ENCODE results near the gene NUFIP2. TPM values are rescaled to one million over a fixed set of nuclear protein-coding genes. Genes with fewer than 3 reads are reported as not detected.
"Not testable (repeated sequence)": the region's sequence is repeated elsewhere in the genome, so short reads cannot be mapped to it uniquely, and the experiment has no call there.

The NUFIP2 gene
- 10 to 100 TPM; 19.8 to 40.8 (median 25.4) TPM for total RNA-seq

GRCh38 chr17:29293890-29294579 lies at the start of gene NUFIP2:
Gene NUFIP2 (minus strand): TSS chr17:29294148. CDS start chr17:29294059, 89 bp downstream.
- H3K27me3 ChIP-seq = no peaks in the 10 kb centered on the region
- DNase-seq = peak; percentile 100
- H3K4me1 ChIP-seq = peaks cover 16 to 37% (median 31%) of the 10 kb centered on the region in 4 donors
- WGBS, 2 donors (ENCODE audit: low coverage in 1 of 2) = 1 to 5% methylated on average over 4 to 31 of the region's 31 CpGs
- TF ChIP-seq POLR2AphosphoS5 (IDR thresholded peaks at IDR 0.05) (peak; percentile 100), CTCF (IDR thresholded peaks at IDR 0.05) (peak in 1 of 5 experiments; percentile 5), EP300 (IDR thresholded peaks at IDR 0.05; ENCODE audit: low read depth) (no peak), POLR2A (IDR thresholded peaks at IDR 0.05) (peak; percentile 100)
- intact Hi-C loops (cut with DNase I; ENCODE audit: low total_unique reads) (loop anchor here (5.0 kb wide), 1 partner anchor 147 kb away; no protein-coding TSS in a partner anchor), in situ Hi-C loops (cut with MboI; ENCODE audit: low pct_ligation_motif_present in 1 of 4, low pct_unique_long_range_greater_than_20kb in 1 of 4, low sequenced_read_pairs in 3 of 4) (loop anchor here in 1 of 4 donors (25.0 kb wide), 1 partner anchor 157 kb away; no protein-coding TSS in a partner anchor)
- H3K27ac ChIP-seq = peak within 1 kb of the TSS; percentile 98 to 100 (median 99)
- peak within 1 kb of the TSS; percentile 74 to 97 (median 90) for H3K4me3 ChIP-seq
- H3K9me3 ChIP-seq = no peaks in the 10 kb centered on the region
- H3K36me3 ChIP-seq = peaks cover 0 to 9% (median 0%) of the 10 kb centered on the region in 4 donors

- TF ChIP-seq EP300 (IDR thresholded peaks at IDR 0.05; ENCODE audit: low read depth) (no peak), POLR2A (IDR thresholded peaks at IDR 0.05) (no peak), POLR2AphosphoS5 (IDR thresholded peaks at IDR 0.05) (no peak), CTCF (IDR thresholded peaks at IDR 0.05) (no peak)
- Histone ChIP-seq H3K9me3 (no peaks in the 10 kb centered on the region), H3K36me3 (no peaks in the 10 kb centered on the region), H3K4me3 (no peak overlapping the region), H3K27ac (no peak overlapping the region), H3K4me1 (no peaks in the 10 kb centered on the region), H3K27me3 (peaks cover 8% of the 10 kb centered on the region)
- intact Hi-C loops (cut with DNase I; ENCODE audit: low total_unique reads) = no loop called here
- in situ Hi-C loops (cut with MboI; ENCODE audit: low pct_ligation_motif_present in 1 of 4, low pct_unique_long_range_greater_than_20kb in 1 of 4, low sequenced_read_pairs in 3 of 4) = no loop called here
- WGBS, 2 donors (ENCODE audit: low coverage in 1 of 2) = 77 to 80% methylated on average over 9 to 11 of the region's 11 CpGs
- DNase-seq = no peak
Observed at GRCh38 chr17:29342158-29342765, 48.3 kb upstream of the NUFIP2 start.

GRCh38 chr17:29341726-29342125 lies 47.8 kb upstream of the NUFIP2 start:
- TF ChIP-seq EP300 (IDR thresholded peaks at IDR 0.05; ENCODE audit: low read depth) (no peak), POLR2A (IDR thresholded peaks at IDR 0.05) (no peak), CTCF (IDR thresholded peaks at IDR 0.05) (no peak), POLR2AphosphoS5 (IDR thresholded peaks at IDR 0.05) (no peak)
- WGBS, 2 donors (ENCODE audit: low coverage in 1 of 2) = 93% methylated on average over 2 of the region's 2 CpGs; no CpG with 5 or more reads in 1 of the 2 donors
- H3K9me3 ChIP-seq = no peaks in the 10 kb centered on the region
- DNase-seq = no peak
- H3K36me3 ChIP-seq = no peaks in the 10 kb centered on the region
- no peak overlapping the region for H3K27ac ChIP-seq
- in situ Hi-C loops (cut with MboI; ENCODE audit: low pct_ligation_motif_present in 1 of 4, low pct_unique_long_range_greater_than_20kb in 1 of 4, low sequenced_read_pairs in 3 of 4) (no loop called here), intact Hi-C loops (cut with DNase I; ENCODE audit: low total_unique reads) (no loop called here)
- H3K4me1 ChIP-seq = no peaks in the 10 kb centered on the region
- peaks cover 8% of the 10 kb centered on the region for H3K27me3 ChIP-seq
- H3K4me3 ChIP-seq = no peak overlapping the region

- in situ Hi-C loops (cut with MboI; ENCODE audit: low pct_ligation_motif_present in 1 of 4, low pct_unique_long_range_greater_than_20kb in 1 of 4, low sequenced_read_pairs in 3 of 4); intact Hi-C loops (cut with DNase I; ENCODE audit: low total_unique reads); H3K9me3 ChIP-seq; H3K27ac ChIP-seq; H3K36me3 ChIP-seq; H3K4me1 ChIP-seq; DNase-seq; H3K4me3 ChIP-seq; H3K27me3 ChIP-seq: not testable (repeated sequence)
- WGBS, 2 donors (ENCODE audit: low coverage in 1 of 2) = 87% methylated on average over 6 to 9 of the region's 9 CpGs
Observed at GRCh38 chr17:29339016-29339415, 45.1 kb upstream of the NUFIP2 start.

Measured in transverse colon (tissue), 4 donors.